Measurements from ENCODE around the gene PUM1.

- TF ChIP-seq CTCF (conservative IDR thresholded peaks at IDR 0.05 in 1 of 2, IDR thresholded peaks at IDR 0.05 in 1 of 2; ENCODE audit: extremely low read depth in 1 of 2, insufficient read depth in 1 of 2, low read depth in 1 of 2, low read length in 2 of 2), result no peak
- TF ChIP-seq EZH2 (IDR thresholded peaks at IDR 0.05; ENCODE audit: borderline replicate concordance, low read length), result no peak
Measured at GRCh38 chr1:30976143-30976542, 89.4 kb downstream of the PUM1 start.
